ENCODE results near the gene PRCP.

Gene PRCP

DNA sequence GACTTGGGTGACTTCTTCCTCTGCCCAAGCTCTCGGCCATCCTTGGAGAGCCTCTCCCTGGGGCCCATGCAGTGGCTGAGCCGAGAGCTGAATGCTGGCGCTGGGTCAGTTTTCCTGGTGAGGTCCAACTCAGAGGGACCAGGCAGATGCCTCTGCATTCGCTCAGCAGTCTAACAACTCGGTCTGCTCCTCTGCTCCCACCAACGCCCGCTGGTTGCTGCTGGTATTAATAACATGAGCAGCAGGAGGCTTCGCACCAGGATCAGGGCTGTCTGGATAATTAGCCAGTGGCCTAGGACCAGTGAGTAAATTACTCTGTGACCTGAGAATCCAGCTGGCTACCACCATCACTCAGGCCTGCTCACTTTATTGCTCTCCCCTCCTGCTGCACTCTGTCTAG lies 88.9 kb downstream of the PRCP start:
- H3K4me3 ChIP-seq (ENCODE audit: insufficient read length, low read depth): no peak overlapping the region

DNA sequence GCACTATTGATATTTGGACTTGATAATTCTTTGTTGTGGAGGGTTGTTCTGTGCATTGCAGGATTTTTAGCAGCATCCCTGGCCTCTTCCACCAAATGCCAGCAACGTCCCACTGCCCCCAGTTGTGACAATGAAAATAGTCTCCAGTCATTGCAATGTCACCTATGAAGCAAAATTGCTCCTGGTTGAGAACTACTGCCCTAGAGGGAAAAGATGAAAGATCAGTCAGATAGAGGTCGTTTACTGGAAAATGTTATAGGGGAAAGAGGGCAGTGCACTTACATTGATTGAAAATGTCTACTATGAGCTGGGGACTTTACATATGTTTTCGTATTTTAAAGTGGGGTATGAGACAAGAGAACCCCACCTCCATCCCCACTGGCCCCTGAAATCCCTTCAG lies 89.5 kb downstream of the PRCP start:
- Histone ChIP-seq H3K9ac (ENCODE audit: insufficient read length, low read depth) (no peak overlapping the region), H3K4me1 (ENCODE audit: insufficient read depth, insufficient read length) (no peaks in the 10 kb centered on the region), H3K9me3 (ENCODE audit: insufficient read depth, low read length) (no peaks in the 10 kb centered on the region), H3K36me3 (ENCODE audit: insufficient read depth, insufficient read length, low read length) (no peaks in the 10 kb centered on the region), H3K4me3 (ENCODE audit: insufficient read length, low read depth) (no peak overlapping the region), H3K27me3 (ENCODE audit: insufficient read depth, insufficient read length) (no peaks in the 10 kb centered on the region)
- TF ChIP-seq YY1 (IDR thresholded peaks at IDR 0.05; ENCODE audit: insufficient read depth, insufficient read length): no peak
- TF ChIP-seq ZNF274 (IDR thresholded peaks at IDR 0.05; ENCODE audit: low read depth, low read length): no peak
- TF ChIP-seq SUZ12 (IDR thresholded peaks at IDR 0.05; ENCODE audit: extremely low read depth, insufficient read depth, insufficient read length): no peak
- DNase-seq (ENCODE audit: low read depth, low spot score): no peak

More for the DNA sequence above, 88.9 kb downstream of the PRCP start:
- H3K4me1 ChIP-seq (ENCODE audit: insufficient read depth, insufficient read length): no peaks in the 10 kb centered on the region
- no peaks in the 10 kb centered on the region for H3K9me3 ChIP-seq (ENCODE audit: insufficient read depth, low read length)
- H3K9ac ChIP-seq (ENCODE audit: insufficient read length, low read depth): no peak overlapping the region
- DNase-seq (ENCODE audit: low read depth, low spot score): no peak
- no peak for TF ChIP-seq YY1 (IDR thresholded peaks at IDR 0.05; ENCODE audit: insufficient read depth, insufficient read length)
- no peak for TF ChIP-seq ZNF274 (IDR thresholded peaks at IDR 0.05; ENCODE audit: low read depth, low read length)
- TF ChIP-seq SUZ12 (IDR thresholded peaks at IDR 0.05; ENCODE audit: extremely low read depth, insufficient read depth, insufficient read length): no peak
- no peaks in the 10 kb centered on the region for H3K27me3 ChIP-seq (ENCODE audit: insufficient read depth, insufficient read length)
- no peaks in the 10 kb centered on the region for H3K36me3 ChIP-seq (ENCODE audit: insufficient read depth, insufficient read length, low read length)

DNA sequence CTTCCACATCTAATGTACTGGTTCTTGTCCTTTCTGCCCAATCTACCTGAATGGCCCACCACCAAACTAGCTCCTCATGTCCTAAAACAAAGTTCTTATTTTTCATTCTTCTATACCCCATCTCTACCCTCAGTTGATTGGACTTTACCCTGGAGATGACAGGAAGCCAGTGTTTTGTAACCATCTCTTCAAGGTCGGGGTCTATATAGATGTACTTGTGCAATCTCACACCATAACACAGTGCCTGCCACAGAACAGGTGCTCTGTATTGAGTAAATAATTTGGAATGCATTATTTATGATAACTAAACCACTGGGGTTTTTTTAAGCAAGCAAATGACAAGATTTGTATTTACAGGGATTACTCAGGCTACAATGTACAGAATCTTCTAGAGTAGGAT lies 89.9 kb downstream of the PRCP start:
- Histone ChIP-seq H3K36me3 (ENCODE audit: insufficient read depth, insufficient read length, low read length) (no peaks in the 10 kb centered on the region), H3K9me3 (ENCODE audit: insufficient read depth, low read length) (no peaks in the 10 kb centered on the region), H3K4me3 (ENCODE audit: insufficient read length, low read depth) (no peak overlapping the region), H3K4me1 (ENCODE audit: insufficient read depth, insufficient read length) (no peaks in the 10 kb centered on the region), H3K27me3 (ENCODE audit: insufficient read depth, insufficient read length) (no peaks in the 10 kb centered on the region), H3K9ac (ENCODE audit: insufficient read length, low read depth) (no peak overlapping the region)
- TF ChIP-seq YY1 (IDR thresholded peaks at IDR 0.05; ENCODE audit: insufficient read depth, insufficient read length) (no peak), SUZ12 (IDR thresholded peaks at IDR 0.05; ENCODE audit: extremely low read depth, insufficient read depth, insufficient read length) (no peak), ZNF274 (IDR thresholded peaks at IDR 0.05; ENCODE audit: low read depth, low read length) (no peak)
- DNase-seq (ENCODE audit: low read depth, low spot score): no peak

DNA sequence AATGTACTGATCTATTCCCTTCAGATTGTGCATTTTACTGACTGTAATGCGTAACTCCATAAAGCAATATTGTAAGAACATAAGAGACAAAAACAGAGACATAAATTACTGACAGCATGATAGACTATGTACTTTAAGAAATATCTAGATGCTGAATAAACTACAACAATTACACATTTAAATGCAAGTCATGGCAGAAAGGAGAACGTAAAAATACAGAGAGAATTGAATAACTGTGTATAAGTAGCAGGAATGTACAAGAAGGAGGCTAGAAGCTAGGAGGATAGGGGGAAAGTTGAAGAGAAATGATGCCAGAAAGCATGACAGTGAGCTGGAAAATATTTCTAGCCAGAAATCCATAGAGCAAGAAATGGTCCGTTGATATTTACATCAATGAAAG lies 92.6 kb downstream of the PRCP start:
- Histone ChIP-seq H3K36me3 (ENCODE audit: insufficient read depth, insufficient read length, low read length) (no peaks in the 10 kb centered on the region), H3K4me1 (ENCODE audit: insufficient read depth, insufficient read length) (peaks cover 3% of the 10 kb centered on the region), H3K9me3 (ENCODE audit: insufficient read depth, low read length) (no peaks in the 10 kb centered on the region), H3K27me3 (ENCODE audit: insufficient read depth, insufficient read length) (no peaks in the 10 kb centered on the region), H3K9ac (ENCODE audit: insufficient read length, low read depth) (no peak overlapping the region), H3K4me3 (ENCODE audit: insufficient read length, low read depth) (no peak overlapping the region)
- no peak for DNase-seq (ENCODE audit: low read depth, low spot score)
- TF ChIP-seq SUZ12 (IDR thresholded peaks at IDR 0.05; ENCODE audit: extremely low read depth, insufficient read depth, insufficient read length): no peak
- TF ChIP-seq ZNF274 (IDR thresholded peaks at IDR 0.05; ENCODE audit: low read depth, low read length): no peak
- no peak for TF ChIP-seq YY1 (IDR thresholded peaks at IDR 0.05; ENCODE audit: insufficient read depth, insufficient read length)

DNA sequence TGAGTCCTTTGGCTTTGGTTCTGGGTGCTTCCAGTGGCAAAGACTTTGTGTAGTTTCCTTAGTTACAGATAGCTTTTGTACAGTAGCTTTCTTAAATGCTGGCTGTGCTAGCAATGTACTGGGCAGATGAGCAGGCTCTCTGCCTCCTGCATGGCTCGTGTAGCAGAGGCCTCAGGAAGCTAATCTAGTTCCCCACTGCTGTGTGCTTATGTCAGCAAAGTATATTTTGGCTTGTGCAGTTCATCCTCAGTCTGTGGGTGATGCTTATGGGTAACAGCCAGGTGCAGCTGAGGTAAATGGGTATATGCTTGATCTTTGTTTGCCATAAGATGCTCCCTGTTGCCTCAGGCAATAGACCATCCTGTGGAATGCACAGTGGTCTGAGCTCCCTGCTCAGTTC lies 97.5 kb downstream of the PRCP start:
- DNase-seq (ENCODE audit: low read depth, low spot score): no peak
- Histone ChIP-seq H3K27me3 (ENCODE audit: insufficient read depth, insufficient read length) (no peaks in the 10 kb centered on the region), H3K9ac (ENCODE audit: insufficient read length, low read depth) (no peak overlapping the region), H3K4me3 (ENCODE audit: insufficient read length, low read depth) (no peak overlapping the region), H3K9me3 (ENCODE audit: insufficient read depth, low read length) (no peaks in the 10 kb centered on the region), H3K4me1 (ENCODE audit: insufficient read depth, insufficient read length) (peaks cover 3% of the 10 kb centered on the region), H3K36me3 (ENCODE audit: insufficient read depth, insufficient read length, low read length) (no peaks in the 10 kb centered on the region)
- TF ChIP-seq ZNF274 (IDR thresholded peaks at IDR 0.05; ENCODE audit: low read depth, low read length) (no peak), SUZ12 (IDR thresholded peaks at IDR 0.05; ENCODE audit: extremely low read depth, insufficient read depth, insufficient read length) (no peak), YY1 (IDR thresholded peaks at IDR 0.05; ENCODE audit: insufficient read depth, insufficient read length) (no peak)

DNA sequence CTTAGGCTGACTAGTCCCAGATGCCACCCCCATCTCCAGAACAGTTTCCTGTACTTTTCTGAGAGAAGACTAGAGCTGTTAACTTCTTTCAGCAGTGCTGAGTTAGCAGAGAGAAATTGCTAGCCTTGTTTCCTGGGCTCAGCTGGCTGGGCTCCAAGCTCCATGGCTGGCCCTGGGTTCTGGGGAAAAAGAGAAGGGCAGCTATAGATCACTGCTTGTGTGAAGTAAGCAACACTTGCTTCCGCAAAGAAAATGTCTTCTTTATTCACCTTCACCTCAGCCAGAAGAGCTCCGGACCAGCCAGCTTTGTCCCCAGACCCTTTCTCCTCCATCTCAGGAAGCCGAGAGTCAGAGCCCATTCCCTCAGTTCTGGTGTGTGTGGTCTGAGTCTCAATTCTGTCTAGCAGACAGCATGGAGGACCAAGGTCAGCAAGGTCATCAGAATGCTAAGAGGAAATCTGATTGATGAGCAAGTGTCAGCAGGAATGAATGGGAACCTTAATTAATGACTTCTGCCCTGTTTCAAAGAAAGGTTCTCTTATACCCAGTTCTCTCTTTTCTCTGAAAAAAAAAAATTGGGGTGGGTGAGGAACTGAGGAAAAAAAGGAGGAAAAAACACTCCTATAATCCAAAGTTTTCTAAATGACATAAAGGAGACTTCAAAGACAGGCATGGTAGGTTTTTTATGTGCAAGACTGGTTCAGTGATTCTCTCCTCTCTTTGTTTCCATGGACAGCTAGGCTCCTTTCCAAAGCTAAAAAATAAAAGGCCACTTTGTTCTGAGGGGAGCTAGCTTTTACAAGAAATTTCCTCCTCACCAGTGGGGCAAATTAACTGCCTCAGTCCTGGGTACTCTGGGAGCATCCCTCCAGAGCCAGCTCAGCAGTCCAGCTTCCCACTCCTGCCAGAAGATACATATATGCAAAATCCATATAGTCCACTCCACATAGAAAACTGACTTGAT lies 103.0 kb downstream of the PRCP start:
- no peaks in the 10 kb centered on the region for H3K36me3 ChIP-seq (ENCODE audit: insufficient read depth, insufficient read length, low read length)
- no peaks in the 10 kb centered on the region for H3K9me3 ChIP-seq (ENCODE audit: insufficient read depth, low read length)
- no peak for TF ChIP-seq ZNF274 (IDR thresholded peaks at IDR 0.05; ENCODE audit: low read depth, low read length)
- no peak for TF ChIP-seq YY1 (IDR thresholded peaks at IDR 0.05; ENCODE audit: insufficient read depth, insufficient read length)
- TF ChIP-seq SUZ12 (IDR thresholded peaks at IDR 0.05; ENCODE audit: extremely low read depth, insufficient read depth, insufficient read length): no peak
- DNase-seq (ENCODE audit: low read depth, low spot score): no peak
- H3K4me3 ChIP-seq (ENCODE audit: insufficient read length, low read depth): no peak overlapping the region
- no peaks in the 10 kb centered on the region for H3K4me1 ChIP-seq (ENCODE audit: insufficient read depth, insufficient read length)
- no peaks in the 10 kb centered on the region for H3K27me3 ChIP-seq (ENCODE audit: insufficient read depth, insufficient read length)
- no peak overlapping the region for H3K9ac ChIP-seq (ENCODE audit: insufficient read length, low read depth)

DNA sequence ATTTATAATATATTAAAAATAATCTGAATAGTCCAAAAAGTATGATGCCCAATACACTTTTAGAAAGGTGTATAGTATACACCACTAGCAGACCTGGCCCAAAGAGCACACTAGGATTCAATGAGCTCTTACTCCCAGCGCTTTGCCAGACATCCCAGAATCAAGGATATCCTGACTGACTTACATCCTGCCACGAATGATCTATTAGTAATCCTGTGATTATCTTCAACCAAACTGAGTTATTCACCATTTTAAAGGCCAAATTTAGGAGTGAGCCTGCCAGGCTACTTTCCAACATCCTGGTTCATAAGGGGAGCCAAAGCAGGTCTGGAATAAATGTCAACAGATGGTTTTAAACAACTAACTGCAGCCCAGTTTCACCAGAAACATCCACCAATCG lies 105.7 kb downstream of the PRCP start:
- Histone ChIP-seq H3K27me3 (ENCODE audit: insufficient read depth, insufficient read length) (no peaks in the 10 kb centered on the region), H3K9me3 (ENCODE audit: insufficient read depth, low read length) (no peaks in the 10 kb centered on the region), H3K9ac (ENCODE audit: insufficient read length, low read depth) (no peak overlapping the region)

More for the DNA sequence above, 105.7 kb downstream of the PRCP start:
- no peak for TF ChIP-seq ZNF274 (IDR thresholded peaks at IDR 0.05; ENCODE audit: low read depth, low read length)
- TF ChIP-seq SUZ12 (IDR thresholded peaks at IDR 0.05; ENCODE audit: extremely low read depth, insufficient read depth, insufficient read length): no peak
- no peak for TF ChIP-seq YY1 (IDR thresholded peaks at IDR 0.05; ENCODE audit: insufficient read depth, insufficient read length)
- H3K36me3 ChIP-seq (ENCODE audit: insufficient read depth, insufficient read length, low read length): no peaks in the 10 kb centered on the region
- no peak for DNase-seq (ENCODE audit: low read depth, low spot score)
- no peak overlapping the region for H3K4me3 ChIP-seq (ENCODE audit: insufficient read length, low read depth)
- H3K4me1 ChIP-seq (ENCODE audit: insufficient read depth, insufficient read length): no peaks in the 10 kb centered on the region

Measured in NT2/D1 (cell line).